Stimulated activated CD4-positive, alpha-beta T cell treated with anti-CD3 and anti-CD28 coated beads, TNF-alpha, amount 100 ng/mL, for 48 hours (primary cell): Measurements from ENCODE around the gene CELF4.

ENCODE experiments used
- DNase-seq, 3 donors: peaks; one replicate each; pipeline ENCODE4 v3.0.0-alpha.2; 2020; ENCODE audit warnings: low read depth in 3 of 3

Gene CELF4

GRCh38 chr18:37285825-37286224 is 279.8 kb downstream of the CELF4 start:
- DNase-seq, result no peak

DNA sequence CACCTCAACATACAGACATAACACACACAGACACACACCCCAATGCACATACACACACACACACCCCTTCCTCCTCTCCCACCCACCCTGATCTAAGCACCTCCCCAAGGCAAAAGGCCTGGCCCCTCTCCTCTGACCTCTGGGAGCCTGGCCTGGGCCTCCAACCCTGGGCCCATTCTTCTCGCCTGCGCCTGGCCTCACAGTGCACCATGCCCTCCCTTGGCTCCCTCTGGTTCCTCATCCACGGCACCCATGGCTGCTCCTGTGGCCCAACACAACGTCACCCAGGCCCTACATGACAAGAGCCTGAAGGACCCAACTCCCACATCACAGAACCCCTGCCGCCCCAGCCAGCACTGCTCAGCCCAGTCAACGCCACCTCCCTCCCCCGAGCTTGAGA is 281.3 kb downstream of the CELF4 start:
- no peak for DNase-seq

- no peak for DNase-seq
These were observed 283.1 kb downstream of the CELF4 start for GRCh38 chr18:37282386-37283037.

- DNase-seq, result no peak
These were observed 284.8 kb downstream of the CELF4 start for GRCh38 chr18:37280701-37281393.

DNA sequence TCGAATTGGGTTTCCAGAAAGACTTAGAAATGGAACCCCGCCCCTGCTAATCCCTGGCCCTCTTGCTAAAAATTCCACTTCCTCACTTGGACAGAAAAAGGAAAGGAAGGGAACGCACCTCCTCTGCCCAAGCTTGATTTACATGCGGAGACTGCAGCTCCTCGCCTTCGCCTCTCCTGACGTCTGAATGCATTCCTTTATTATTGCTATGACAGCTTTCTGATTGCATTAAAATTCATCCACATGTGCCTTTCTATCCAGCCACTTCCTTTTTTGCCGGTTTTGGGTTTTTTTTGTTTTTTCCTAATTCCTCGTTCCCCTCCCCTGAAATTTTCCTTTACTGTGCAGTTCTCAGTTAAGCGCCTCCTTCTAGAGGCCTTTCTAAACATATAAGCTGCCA is 287.8 kb downstream of the CELF4 start:
- no peak for DNase-seq

DNA sequence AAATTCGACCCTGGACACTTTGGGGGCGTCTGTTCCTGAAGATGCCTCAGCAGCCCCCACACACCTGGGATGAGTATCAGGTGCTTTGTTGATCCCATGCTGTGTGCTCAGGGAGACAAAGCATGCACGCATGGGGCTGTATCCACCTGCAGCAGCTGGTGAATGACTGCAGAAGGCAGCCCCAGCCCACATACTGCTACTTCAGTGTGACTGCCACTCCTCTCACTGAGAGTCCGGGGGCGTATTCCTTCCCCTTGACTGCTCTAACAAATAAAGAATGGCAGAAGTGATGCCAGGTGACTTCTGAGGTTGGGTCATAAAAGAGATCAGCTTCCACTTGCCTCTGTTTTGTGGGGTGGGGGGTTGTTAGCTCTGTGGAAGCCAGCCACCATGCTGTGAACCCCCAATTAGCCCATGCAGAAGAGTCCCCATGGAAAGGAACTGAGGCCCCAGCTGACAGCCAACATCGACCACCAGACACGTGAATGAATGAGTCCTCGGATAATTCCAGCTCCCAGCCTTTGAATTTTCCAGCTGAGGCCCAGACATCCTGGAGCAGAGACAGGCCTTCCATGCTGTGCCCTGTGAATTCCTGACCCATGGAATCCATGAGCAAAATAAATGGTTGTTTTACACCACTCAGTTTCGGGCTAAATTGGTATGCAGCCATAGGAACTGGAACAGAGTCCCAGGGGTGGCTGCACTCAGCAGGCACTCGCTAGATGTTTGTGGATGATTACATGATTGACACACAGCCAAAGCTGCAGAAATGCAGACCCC is 289.3 kb downstream of the CELF4 start:
- DNase-seq, result no peak

GRCh38 chr18:37275237-37275741 is 290.3 kb downstream of the CELF4 start:
- no peak for DNase-seq

DNA sequence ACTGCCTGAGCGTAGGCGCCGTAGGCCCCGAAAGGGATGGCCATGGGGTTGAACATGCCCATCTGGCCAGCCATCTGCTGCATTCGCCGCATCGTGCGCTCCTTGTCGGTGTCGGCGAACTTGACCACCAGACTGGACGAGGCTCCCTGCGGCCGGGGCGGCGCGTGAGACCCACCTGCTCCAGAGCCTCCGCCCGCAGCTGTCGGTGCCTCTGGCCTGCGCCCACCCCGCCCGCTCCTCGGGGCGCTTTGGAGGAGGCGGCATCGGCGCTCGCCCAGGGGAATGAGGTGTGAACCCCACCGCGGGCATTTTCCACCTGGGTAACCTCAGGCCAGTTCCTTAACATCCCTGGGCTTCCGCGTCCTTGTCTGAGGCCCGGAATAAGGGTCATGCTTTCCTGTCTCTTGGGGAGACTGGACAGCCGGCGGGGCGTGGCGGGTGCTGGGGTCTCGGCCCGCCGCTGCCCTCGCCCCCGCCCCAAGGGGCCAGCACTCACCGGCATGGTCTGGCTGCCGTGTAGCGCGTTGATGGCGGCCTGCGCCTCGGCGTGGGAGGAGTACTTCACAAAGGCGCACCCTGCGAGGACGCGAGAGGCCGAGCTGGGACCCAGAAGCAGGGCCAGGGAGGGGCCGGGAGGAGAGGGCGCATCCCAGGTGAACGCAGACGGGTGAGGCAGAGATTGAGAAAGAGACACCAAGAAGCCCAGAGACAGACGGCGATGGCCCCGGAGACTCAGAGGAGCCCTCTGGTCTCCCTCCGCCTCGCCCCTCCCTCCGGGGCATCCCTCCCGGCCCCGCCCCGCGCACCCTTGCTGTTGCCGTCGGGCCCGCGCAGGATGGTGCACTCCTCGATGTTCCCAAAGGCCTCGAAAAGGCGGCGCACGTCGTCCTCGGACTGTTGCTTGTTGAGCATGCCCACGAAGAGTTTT is 291.0 kb downstream of the CELF4 start:
- no peak for DNase-seq

DNA sequence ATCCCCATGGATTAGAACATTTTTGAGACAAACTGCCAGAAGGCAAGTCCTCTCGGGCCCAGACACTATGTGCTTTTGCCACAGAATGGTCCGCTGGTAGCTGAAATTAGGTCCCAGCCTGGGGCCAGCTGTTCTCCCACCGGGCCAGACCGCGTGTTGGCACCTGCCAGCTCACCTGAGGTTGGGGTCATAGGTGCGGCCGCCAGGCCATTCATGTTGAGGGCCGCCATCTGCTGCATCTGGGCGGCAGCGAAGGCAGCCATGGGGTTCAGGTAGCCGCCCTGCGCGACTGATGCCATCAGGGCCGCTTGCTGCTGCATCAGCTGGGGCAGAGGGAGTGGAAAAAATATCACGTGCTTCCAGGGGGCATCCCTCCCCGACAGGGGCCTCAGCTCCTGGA is 292.8 kb downstream of the CELF4 start:
- DNase-seq, result no peak

GRCh38 chr18:37272226-37272625 is 293.4 kb downstream of the CELF4 start:
- DNase-seq, result no peak

DNA sequence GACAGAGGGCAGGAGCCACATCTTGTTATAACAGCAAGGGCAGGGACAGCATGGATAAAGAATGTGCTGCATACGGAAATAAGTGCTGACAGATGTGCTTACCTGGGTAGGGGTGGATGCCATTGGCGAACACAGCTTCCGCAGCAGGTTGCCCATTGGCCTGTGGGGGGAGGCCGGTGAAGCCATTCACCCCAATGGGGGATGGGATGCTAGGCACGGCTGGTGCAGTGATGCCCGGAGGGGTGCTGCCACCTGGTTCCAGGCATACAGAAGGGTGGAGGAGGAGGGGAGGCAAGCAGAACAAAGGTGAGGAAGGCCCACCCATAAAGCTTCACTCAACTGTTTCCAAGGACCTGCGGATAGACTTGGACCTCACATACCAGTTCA is 294.9 kb downstream of the CELF4 start:
- no peak for DNase-seq

GRCh38 chr18:37270038-37270665 is 295.4 kb downstream of the CELF4 start:
- peak; percentile 4 to 41 (median 13) for DNase-seq

DNA sequence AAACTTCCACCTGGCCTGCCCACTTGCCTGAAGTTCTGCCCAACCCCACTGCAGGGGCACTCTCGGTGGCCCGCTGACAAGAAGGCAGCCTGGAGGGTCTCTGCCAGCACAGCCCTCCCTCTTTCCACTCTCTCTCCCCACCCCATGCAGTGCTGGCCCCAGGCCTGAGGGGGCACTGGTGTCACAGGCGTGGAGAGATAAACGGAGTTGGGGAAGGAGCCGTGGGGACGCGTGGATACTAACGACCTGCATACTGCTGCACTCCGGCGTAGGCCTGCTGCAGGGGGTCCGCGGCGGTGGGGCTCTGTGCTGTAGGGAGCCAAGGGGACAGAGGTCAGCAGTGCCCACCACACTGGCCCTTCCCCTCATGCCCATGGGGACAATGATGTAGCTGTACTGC is 299.3 kb downstream of the CELF4 start:
- DNase-seq, result no peak

DNA sequence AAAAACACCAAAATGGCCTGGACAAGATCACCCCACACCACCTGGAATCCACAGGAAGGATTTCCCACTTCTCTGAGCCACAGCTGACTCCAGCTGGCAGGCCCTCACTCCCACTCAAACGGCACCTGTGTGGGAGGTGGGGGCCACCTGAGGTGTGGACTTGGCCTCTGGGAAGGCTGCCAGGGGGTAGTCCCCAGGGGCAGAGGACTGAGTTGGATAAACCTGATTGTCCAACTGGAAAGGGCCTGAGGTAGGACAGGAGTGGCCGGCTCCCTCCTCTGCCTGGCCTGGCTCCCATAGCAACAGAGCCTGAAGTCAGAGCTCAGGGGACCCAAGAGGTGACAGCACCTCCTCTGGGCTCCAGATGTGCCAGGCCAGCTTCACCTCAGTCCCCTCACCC is 300.2 kb downstream of the CELF4 start:
- no peak for DNase-seq

DNA sequence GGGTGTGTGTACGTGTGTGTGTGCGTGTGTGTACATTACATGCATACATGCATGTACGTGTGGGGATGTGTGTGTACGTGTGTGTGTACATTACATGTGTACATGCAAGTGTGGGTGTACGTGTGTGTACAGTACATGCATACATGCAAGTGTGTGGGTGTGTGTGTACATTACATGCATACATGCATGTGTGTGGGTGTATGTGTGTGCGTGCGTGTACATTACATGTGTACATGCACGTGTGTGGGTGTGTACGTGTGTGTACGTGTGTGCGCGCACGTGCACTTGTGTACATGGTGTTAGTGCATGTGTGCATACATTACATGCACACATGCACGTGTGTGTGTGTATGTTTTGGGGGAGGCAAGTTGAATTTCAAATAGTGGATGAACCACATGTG is 300.6 kb downstream of the CELF4 start:
- no peak for DNase-seq

DNA sequence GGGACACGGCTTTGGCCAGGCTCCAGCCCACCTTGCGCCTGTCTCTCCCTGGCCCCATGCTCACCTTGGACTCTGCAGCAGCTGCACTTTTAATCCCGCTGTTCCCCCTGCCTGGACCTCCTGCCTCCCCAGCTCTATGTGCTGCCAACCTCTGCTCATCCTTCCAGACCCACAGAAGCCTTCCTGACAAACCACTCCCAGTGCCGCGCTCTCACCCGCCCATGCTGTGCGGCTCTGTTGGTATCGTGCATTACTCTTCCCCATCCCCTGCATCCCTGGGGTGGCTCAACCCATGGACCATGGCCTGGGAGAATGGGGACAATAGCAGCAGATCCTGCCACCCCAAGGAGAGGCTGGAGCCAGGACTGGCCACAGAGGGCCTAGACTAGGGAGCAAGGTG is 303.6 kb downstream of the CELF4 start:
- no peak for DNase-seq

- no peak for DNase-seq
These were observed 304.3 kb downstream of the CELF4 start for GRCh38 chr18:37261246-37261840.

DNA sequence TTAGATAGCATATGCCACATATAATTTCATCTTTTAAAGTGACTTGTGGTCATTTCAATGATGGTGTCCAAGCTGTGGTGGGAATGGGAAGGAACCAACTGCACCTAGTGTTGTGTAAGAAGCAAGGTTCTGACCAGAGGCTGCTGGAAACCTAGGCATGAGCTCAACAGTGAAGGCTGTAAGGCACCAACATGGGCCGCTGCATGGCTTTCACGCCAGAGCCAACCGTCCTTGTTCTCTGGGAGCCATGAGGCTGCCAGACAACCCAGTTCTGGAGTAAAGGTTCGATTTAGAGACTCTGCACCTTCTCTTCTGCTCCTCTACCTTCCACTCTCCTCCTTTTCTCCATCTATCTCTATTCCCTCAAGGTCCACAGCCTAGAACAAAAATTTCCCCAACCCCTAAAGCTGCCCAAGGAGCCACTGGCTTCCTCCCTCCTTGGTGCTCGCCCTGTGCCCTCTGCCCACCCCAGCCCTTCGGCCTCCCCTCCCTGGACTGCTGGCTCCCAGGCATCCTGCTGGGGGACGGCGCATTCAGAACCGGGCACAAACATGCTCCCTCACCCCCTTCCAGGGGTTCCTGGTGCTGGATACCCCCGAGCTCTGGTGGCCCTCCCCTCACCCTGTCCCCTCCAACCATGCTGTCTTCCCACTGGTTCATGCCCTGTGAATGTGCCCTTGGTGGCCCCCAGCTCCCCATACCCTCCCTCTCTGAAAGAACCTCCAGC is 305.1 kb downstream of the CELF4 start:
- no peak for DNase-seq

- DNase-seq, result no peak
These were observed 305.9 kb downstream of the CELF4 start for GRCh38 chr18:37259711-37260110.

DNA sequence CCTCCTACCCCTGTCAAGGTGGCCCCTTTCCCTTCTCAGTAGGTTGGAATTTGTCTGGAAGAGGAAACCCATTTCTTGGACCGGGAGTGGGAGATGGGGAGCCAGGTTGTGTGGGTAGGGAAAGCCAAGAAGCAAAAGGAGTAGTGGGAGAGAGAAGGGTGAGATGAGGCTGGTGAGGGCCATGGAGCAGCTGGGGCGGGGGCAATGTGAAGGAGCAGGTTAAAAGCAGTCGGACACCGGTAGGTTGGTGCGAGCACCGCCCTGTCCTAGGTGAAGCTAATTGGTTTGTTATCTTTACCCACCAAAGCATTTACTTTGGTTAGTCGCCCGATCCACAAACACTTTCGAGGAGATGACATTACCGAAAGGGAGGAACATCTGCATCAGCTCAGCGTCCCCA is 306.8 kb downstream of the CELF4 start:
- DNase-seq, result no peak
